ENCODE data around the gene HSP90AB1. TPM values are rescaled to one million over a fixed set of nuclear protein-coding genes. Genes with fewer than 3 reads are reported as not detected.
A peak's percentile ranks its signal among the peaks of the same experiment; 100 is the strongest.

Gene HSP90AB1
- total RNA-seq, 1 donor from 2014 or later = 873 TPM

- DNase-seq (no peak), ATAC-seq (no peak)
- intact Hi-C loops (cut with micrococcal nuclease) = no loop called here
These were observed 3.3 kb downstream of the HSP90AB1 start for GRCh38 chr6:44250067-44250717.

- DNase-seq (no peak), ATAC-seq (no peak)
- intact Hi-C loops (cut with micrococcal nuclease) = no loop called here
These were observed 3.8 kb downstream of the HSP90AB1 start for GRCh38 chr6:44250718-44251123.

- ATAC-seq = no peak
These were observed 4.9 kb downstream of the HSP90AB1 start for GRCh38 chr6:44251576-44252524.

GRCh38 chr6:44253307-44254101 lies 6.6 kb downstream of the HSP90AB1 start:
- ATAC-seq (no peak), DNase-seq (no peak)
- intact Hi-C loops (cut with micrococcal nuclease) = no loop called here

More at GRCh38 chr6:44251576-44252524, 4.9 kb downstream of the HSP90AB1 start:
- no peak for DNase-seq
- intact Hi-C loops (cut with micrococcal nuclease) = no loop called here

- ATAC-seq = no peak
- intact Hi-C loops (cut with micrococcal nuclease) = no loop called here
- no peak for DNase-seq
These were observed 7.5 kb downstream of the HSP90AB1 start for GRCh38 chr6:44254191-44255104.

GRCh38 chr6:44255105-44255808 lies 8.4 kb downstream of the HSP90AB1 start:
- DNase-seq (peak; percentile 29), ATAC-seq (no peak)
- intact Hi-C loops (cut with micrococcal nuclease) = no loop called here

GRCh38 chr6:44255871-44256774 lies 9.2 kb downstream of the HSP90AB1 start:
- intact Hi-C loops (cut with micrococcal nuclease) = no loop called here

GRCh38 chr6:44256775-44257024 lies 9.8 kb downstream of the HSP90AB1 start:
- DNase-seq (no peak), ATAC-seq (no peak)
- intact Hi-C loops (cut with micrococcal nuclease) = no loop called here

More at GRCh38 chr6:44255871-44256774, 9.2 kb downstream of the HSP90AB1 start:
- DNase-seq = no peak
- no peak for ATAC-seq

- peak; percentile 80 for ATAC-seq
- DNase-seq = peak; percentile 81
- intact Hi-C loops (cut with micrococcal nuclease) = no loop called here
These were observed 10.3 kb downstream of the HSP90AB1 start, which contains the start of gene SLC35B2 for GRCh38 chr6:44257025-44257752. SLC35B2 (minus strand) TSS chr6:44257528; CDS start chr6:44257410, 118 bp downstream.

GRCh38 chr6:44257753-44258324 lies 10.9 kb downstream of the HSP90AB1 start:
- DNase-seq = no peak
- intact Hi-C loops (cut with micrococcal nuclease) = no loop called here
- ATAC-seq = no peak

GRCh38 chr6:44258325-44258863 lies 11.5 kb downstream of the HSP90AB1 start:
- ATAC-seq = no peak
- intact Hi-C loops (cut with micrococcal nuclease) = no loop called here
- DNase-seq = no peak

- DNase-seq (no peak), ATAC-seq (no peak)
- intact Hi-C loops (cut with micrococcal nuclease) = no loop called here
These were observed 12.0 kb downstream of the HSP90AB1 start for GRCh38 chr6:44258921-44259320.

GRCh38 chr6:44260011-44260410 lies 13.1 kb downstream of the HSP90AB1 start:
- intact Hi-C loops (cut with micrococcal nuclease) = loop anchor here (10.0 kb wide), 1 partner anchor 55 kb away; the partner anchor contains the start of gene AARS2
- ATAC-seq (no peak), DNase-seq (no peak)

GRCh38 chr6:44260451-44261297 lies 13.8 kb downstream of the HSP90AB1 start:
- intact Hi-C loops (cut with micrococcal nuclease) = loop anchor here (10.0 kb wide), 1 partner anchor 54 kb away; the partner anchor contains the start of gene AARS2
- DNase-seq = no peak
- no peak for ATAC-seq

GRCh38 chr6:44261581-44261980 lies 14.7 kb downstream of the HSP90AB1 start:
- no peak for ATAC-seq
- no peak for DNase-seq
- intact Hi-C loops (cut with micrococcal nuclease) = loop anchor here (10.0 kb wide), 1 partner anchor 53 kb away; the partner anchor contains the start of gene AARS2
